Gastrocnemius medialis (tissue), 4 donors: Measurements from ENCODE around the gene CCDC92. TPM values are rescaled to one million over a fixed set of nuclear protein-coding genes. Genes with fewer than 3 reads are reported as not detected.

ENCODE experiments used
- ATAC-seq, 2 donors: fragments of 150-250 bp; one replicate each; pipeline ENCODE4 v1.9.1; 2016
- DNase-seq, 2 donors: peaks; one replicate each; pipeline ENCODE4 v3.0.0-alpha.2; 2019
- H3K27ac ChIP-seq, 4 donors: fragments of 200-600 bp; sonication (generic); 1 replicate in 1 of 4; 2 replicates in 3 of 4; pipeline ENCODE4 v1.5.1; 2016 to 2018; ENCODE audit warnings: mild to moderate bottlenecking in 2 of 4, moderate library complexity in 1 of 4
- H3K27me3 ChIP-seq, 3 donors: fragments of 200-600 bp; sonication (generic) in 2 of 3; 1 replicate in 1 of 3; 2 replicates in 2 of 3; pipeline versions ENCODE4 v1.5.1 to v1.6.0; 2016 to 2019; ENCODE audit warnings: mild to moderate bottlenecking in 1 of 3, moderate library complexity in 1 of 3
- H3K36me3 ChIP-seq, 2 donors: fragments of 200-600 bp; sonication (generic) in 1 of 2; one replicate each; pipeline ENCODE4 v1.5.1; 2017 to 2018
- H3K4me1 ChIP-seq, 2 donors: fragments of 200-600 bp; sonication (generic) in 1 of 2; one replicate each; pipeline ENCODE4 v1.5.1; 2016 to 2017; ENCODE audit warnings: mild to moderate bottlenecking in 2 of 2
- H3K4me3 ChIP-seq, 4 donors: fragments of 200-600 bp; sonication (generic) in 3 of 4; 1 replicate in 1 of 4; 2 replicates in 3 of 4; pipeline ENCODE4 v1.5.1; 2016 to 2019; ENCODE audit warnings: mild to moderate bottlenecking in 2 of 4
- H3K9me3 ChIP-seq, 3 donors: fragments of 200-600 bp; sonication (generic) in 2 of 3; 1 replicate in 1 of 3; 2 replicates in 2 of 3; pipeline ENCODE4 v1.5.1; 2016 to 2019
- CTCF ChIP-seq, 5 experiments: fragments of 450-650 bp in 3 of 5; fragments of 200-600 bp in 2 of 5; sonication (generic) in 2 of 5; IDR thresholded peaks in 4 of 5; conservative IDR thresholded peaks in 1 of 5; 1 replicate in 4 of 5; 2 replicates in 1 of 5; pipeline ENCODE4 v1.5.1; 2016 to 2019; ENCODE audit warnings: antibody characterized with exemption in 5 of 5, mild to moderate bottlenecking in 3 of 5, moderate library complexity in 3 of 5
- POLR2A ChIP-seq, 2 donors: fragments of 450-650 bp; IDR thresholded peaks; one replicate each; pipeline ENCODE4 v1.6.1; 2017; ENCODE audit warnings: antibody characterized with exemption in 2 of 2, mild to moderate bottlenecking in 2 of 2, moderate library complexity in 2 of 2
- in situ Hi-C, 4 donors: fragments of 200-750 bp; cut with MboI; loops; one replicate each; pipeline versions ENCODE4 v1.15.0 to v1.8.0; 2017; ENCODE audit warnings: low sequenced_read_pairs in 4 of 4
- intact Hi-C: fragments of 100-400 bp; cut with DNase I; formaldehyde crosslinking; loops from one replicate; pipeline ENCODE4 v1.15.1; 2023; ENCODE audit warnings: low total_unique reads
- total RNA-seq, 4 donors: library from RNA; depleted of rRNA; stranded (reverse); fragments of >200 nt; gene quantifications; one replicate each; pipeline versions ENCODE4 v1.1.0 to v1.2.3, GENCODE V29; 2016

CCDC92 gene
- total RNA-seq, 4 donors from 2014 or later, result 21.1 to 29.1 (median 23.7) TPM

GRCh38 chr12:123991372-123991951, 18.8 kb upstream of the CCDC92 start:
- H3K36me3 ChIP-seq, result no peaks in the 10 kb centered on the region
- H3K4me3 ChIP-seq, result no peak overlapping the region
- H3K4me1 ChIP-seq, result peaks cover 22 to 31% of the 10 kb centered on the region in 2 donors
- no peak for ATAC-seq
- in situ Hi-C loops (no loop called here), intact Hi-C loops (no loop called here)
- H3K27ac ChIP-seq, result no peak overlapping the region
- TF ChIP-seq POLR2A (IDR thresholded peaks at IDR 0.05) (no peak), CTCF (IDR thresholded peaks at IDR 0.05 in 4 of 5, conservative IDR thresholded peaks at IDR 0.05 in 1 of 5) (no peak)
- no peaks in the 10 kb centered on the region for H3K27me3 ChIP-seq
- H3K9me3 ChIP-seq, result no peaks in the 10 kb centered on the region
- no peak for DNase-seq

GRCh38 chr12:123990511-123990910, 17.9 kb upstream of the CCDC92 start:
- ATAC-seq (no peak), DNase-seq (no peak)
- Histone ChIP-seq H3K4me1 (peaks cover 31 to 35% of the 10 kb centered on the region in 2 donors), H3K36me3 (no peaks in the 10 kb centered on the region), H3K9me3 (no peaks in the 10 kb centered on the region), H3K27ac (no peak overlapping the region), H3K4me3 (no peak overlapping the region), H3K27me3 (no peaks in the 10 kb centered on the region)
- intact Hi-C loops (no loop called here), in situ Hi-C loops (no loop called here)
- no peak for TF ChIP-seq POLR2A (IDR thresholded peaks at IDR 0.05)
- TF ChIP-seq CTCF (IDR thresholded peaks at IDR 0.05 in 4 of 5, conservative IDR thresholded peaks at IDR 0.05 in 1 of 5), result no peak

- Histone ChIP-seq H3K27me3 (no peaks in the 10 kb centered on the region), H3K4me1 (peaks cover 34 to 35% of the 10 kb centered on the region in 2 donors), H3K9me3 (no peaks in the 10 kb centered on the region), H3K4me3 (no peak overlapping the region), H3K27ac (no peak overlapping the region), H3K36me3 (no peaks in the 10 kb centered on the region)
- no peak for TF ChIP-seq CTCF (IDR thresholded peaks at IDR 0.05 in 4 of 5, conservative IDR thresholded peaks at IDR 0.05 in 1 of 5)
- no peak for TF ChIP-seq POLR2A (IDR thresholded peaks at IDR 0.05)
- no peak for DNase-seq
- in situ Hi-C loops (loop anchor here in 2 of 4 donors (5.0 to 10.0 kb wide), 2 partner anchors 82 to 85 kb away; no protein-coding TSS in a partner anchor), intact Hi-C loops (no loop called here)
- no peak for ATAC-seq
Measured at GRCh38 chr12:123989753-123990152, 17.1 kb upstream of the CCDC92 start.

- Histone ChIP-seq H3K9me3 (no peaks in the 10 kb centered on the region), H3K4me3 (no peak overlapping the region), H3K36me3 (no peaks in the 10 kb centered on the region), H3K27ac (no peak overlapping the region), H3K4me1 (peaks cover 35 to 40% of the 10 kb centered on the region in 2 donors), H3K27me3 (no peaks in the 10 kb centered on the region)
- in situ Hi-C loops (loop anchor here in 2 of 4 donors (5.0 to 10.0 kb wide), 2 partner anchors 82 to 84 kb away; no protein-coding TSS in a partner anchor), intact Hi-C loops (no loop called here)
- ATAC-seq, result no peak
- DNase-seq, result no peak
- no peak for TF ChIP-seq POLR2A (IDR thresholded peaks at IDR 0.05)
- no peak for TF ChIP-seq CTCF (IDR thresholded peaks at IDR 0.05 in 4 of 5, conservative IDR thresholded peaks at IDR 0.05 in 1 of 5)
Measured at GRCh38 chr12:123989168-123989567, 16.5 kb upstream of the CCDC92 start.
